Liver (tissue), 9 donors: Measurements from ENCODE around the gene SMTNL2. TPM values are rescaled to one million over a fixed set of nuclear protein-coding genes. Genes with fewer than 3 reads are reported as not detected.

Source experiments
- DNase-seq: peaks from one replicate; pipeline ENCODE4 v3.0.0-alpha.2; 2017; ENCODE audit warnings: low spot score
- H3K27ac ChIP-seq, 2 donors: one replicate each; pipeline ENCODE4 v1.7.0; 2013; ENCODE audit warnings: inconsistent platforms in 2 of 2, low read length in 2 of 2, control low read depth in 1 of 2, low read depth in 1 of 2, mild to moderate bottlenecking in 1 of 2
- H3K27me3 ChIP-seq, 4 donors: one replicate each; pipeline versions ENCODE4 v1.6.1 to v1.7.0; 2013; ENCODE audit warnings: low read length in 3 of 4, inconsistent platforms in 1 of 4, mild to moderate bottlenecking in 1 of 4, moderate library complexity in 1 of 4; ENCODE audit not compliant: control insufficient read depth in 4 of 4, insufficient read depth in 4 of 4
- H3K36me3 ChIP-seq, 4 donors: one replicate each; pipeline versions ENCODE4 v1.6.1 to v1.7.0; 2013; ENCODE audit warnings: low read length in 3 of 4, mild to moderate bottlenecking in 3 of 4, low read depth in 1 of 4, moderate library complexity in 1 of 4; ENCODE audit not compliant: control insufficient read depth in 4 of 4, insufficient read depth in 3 of 4
- H3K4me1 ChIP-seq, 4 donors: one replicate each; pipeline versions ENCODE4 v1.6.1 to v1.7.0; 2013; ENCODE audit warnings: low read length in 3 of 4, mild to moderate bottlenecking in 3 of 4, moderate library complexity in 1 of 4; ENCODE audit not compliant: control insufficient read depth in 4 of 4, insufficient read depth in 4 of 4
- H3K4me3 ChIP-seq, 3 donors: one replicate each; pipeline versions ENCODE4 v1.6.1 to v1.7.0; 2013; ENCODE audit warnings: low read length in 3 of 3, control low read depth in 1 of 3, low read depth in 1 of 3, mild to moderate bottlenecking in 1 of 3
- H3K9ac ChIP-seq, 2 donors: one replicate each; pipeline ENCODE4 v1.7.0; 2013; ENCODE audit warnings: low read length in 2 of 2, mild to moderate bottlenecking in 2 of 2, moderate library complexity in 2 of 2, control low read depth in 1 of 2, low read depth in 1 of 2
- H3K9me3 ChIP-seq, 4 donors: one replicate each; pipeline versions ENCODE4 v1.6.1 to v1.7.0; 2013; ENCODE audit warnings: low read length in 3 of 4; ENCODE audit not compliant: control insufficient read depth in 4 of 4
- ATF3 ChIP-seq: IDR thresholded peaks from 2 replicates; pipeline ENCODE4 v1.6.1; 2016; ENCODE audit warnings: antibody characterized with exemption
- EGR1 ChIP-seq, 2 donors: IDR thresholded peaks; 2 replicates each; pipeline ENCODE4 v1.6.1; 2016 to 2018; ENCODE audit warnings: antibody characterized with exemption in 2 of 2, low read depth in 2 of 2
- FOXA2 ChIP-seq: IDR thresholded peaks from 2 replicates; pipeline ENCODE4 v1.6.1; 2016; ENCODE audit warnings: antibody characterized with exemption
- GABPA ChIP-seq, 2 donors: IDR thresholded peaks in 1 of 2; conservative IDR thresholded peaks in 1 of 2; 2 replicates each; pipeline ENCODE4 v1.6.1; 2016; ENCODE audit warnings: antibody characterized with exemption in 2 of 2, mild to moderate bottlenecking in 1 of 2, moderate library complexity in 1 of 2
- HNF4A ChIP-seq, 2 donors: conservative IDR thresholded peaks; 2 replicates each; pipeline ENCODE4 v1.6.1; 2016; ENCODE audit warnings: antibody characterized with exemption in 2 of 2, mild to moderate bottlenecking in 2 of 2
- HNF4G ChIP-seq: IDR thresholded peaks from 2 replicates; pipeline ENCODE4 v1.6.1; 2016; ENCODE audit warnings: antibody characterized with exemption
- JUND ChIP-seq, 2 donors: IDR thresholded peaks; 2 replicates each; pipeline ENCODE4 v1.6.1; 2016; ENCODE audit warnings: antibody characterized with exemption in 2 of 2
- NR2F2 ChIP-seq: IDR thresholded peaks from 2 replicates; pipeline ENCODE4 v1.6.1; 2016; ENCODE audit warnings: antibody characterized with exemption
- RAD21 ChIP-seq, 2 donors: IDR thresholded peaks; 2 replicates each; pipeline ENCODE4 v1.6.1; 2016; ENCODE audit warnings: antibody characterized with exemption in 2 of 2, mild to moderate bottlenecking in 2 of 2
- RXRA ChIP-seq, 2 donors: IDR thresholded peaks; 2 replicates each; pipeline ENCODE4 v1.6.1; 2017 to 2018; ENCODE audit warnings: antibody characterized with exemption in 2 of 2, mild to moderate bottlenecking in 1 of 2
- SP1 ChIP-seq: IDR thresholded peaks from 2 replicates; pipeline ENCODE4 v1.6.1; 2018; ENCODE audit warnings: antibody characterized with exemption, mild to moderate bottlenecking
- TAF1 ChIP-seq: conservative IDR thresholded peaks from 2 replicates; pipeline ENCODE4 v1.6.1; 2016; ENCODE audit warnings: antibody characterized with exemption, mild to moderate bottlenecking
- YY1 ChIP-seq: IDR thresholded peaks from 2 replicates; pipeline ENCODE4 v1.6.1; 2016; ENCODE audit warnings: antibody characterized with exemption, mild to moderate bottlenecking
- WGBS: extraction: QIAGEN DNeasy Blood & Tissue Kit; methylation state at CpG from one replicate; pipeline ENCODE4 v1.1.7; 2013; 5-methylcytosine and 5-hydroxymethylcytosine counted together
- polyA plus RNA-seq, 2 donors: library from polyadenylated mRNA; stranded (reverse) in 1 of 2; unstranded in 1 of 2; fragments of 200-250 nt in 1 of 2; fragments of >200 nt in 1 of 2; fragmentation: Nextera tagmentation in 1 of 2; extraction: Ambion mirVana in 1 of 2; gene quantifications; one replicate each; pipeline versions ENCODE4 v1.2.1 to v1.2.3, GENCODE V29; 2013 to 2015
- total RNA-seq, 2 donors: library from RNA; depleted of rRNA; stranded (reverse); fragments of >200 nt; gene quantifications; one replicate each; pipeline ENCODE4 v1.2.3, GENCODE V29; 2014
- TF ChIP-seq, protein P1 (sequence below): IDR thresholded peaks from 2 replicates; pipeline ENCODE4 v1.6.1; 2016; ENCODE audit warnings: antibody characterized with exemption
- TF ChIP-seq, protein P2 (sequence below): fragments of 150-350 bp; IDR thresholded peaks from 2 replicates; pipeline ENCODE4 v1.5.1; 2017; ENCODE audit warnings: improper control_type of control experiment, low read depth, low read length; ENCODE audit not compliant: missing input control
- TF ChIP-seq, protein P3 (sequence below): IDR thresholded peaks from 2 replicates; pipeline ENCODE4 v1.6.1; 2016; ENCODE audit warnings: antibody characterized with exemption
- donor health status: healthy.
- donor health status: healthy.
- donor health status: healthy.
- donor health status: healthy.
- donor health status: healthy.

The SMTNL2 gene
- total and polyA plus RNA-seq, 4 donors = 0.13 to 0.29 TPM; not detected in 2

GRCh38 chr17:4558347-4558971 lies 25.9 kb upstream of the SMTNL2 start:
- Histone ChIP-seq H3K27ac (no peak overlapping the region), H3K9me3 (no peaks in the 10 kb centered on the region), H3K4me1 (peaks cover 2 to 25% (median 12%) of the 10 kb centered on the region in 4 donors), H3K27me3 (no peaks in the 10 kb centered on the region), H3K36me3 (peaks cover 0 to 3% (median 0%) of the 10 kb centered on the region in 4 donors), H3K4me3 (no peak overlapping the region), H3K9ac (no peak overlapping the region)
- 91% methylated on average over 24 of the region's 24 CpGs for WGBS
- DNase-seq = no peak
- TF ChIP-seq, protein P1, sequence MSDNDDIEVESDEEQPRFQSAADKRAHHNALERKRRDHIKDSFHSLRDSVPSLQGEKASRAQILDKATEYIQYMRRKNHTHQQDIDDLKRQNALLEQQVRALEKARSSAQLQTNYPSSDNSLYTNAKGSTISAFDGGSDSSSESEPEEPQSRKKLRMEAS = no peak
- TF ChIP-seq RAD21 (IDR thresholded peaks at IDR 0.05) (no peak), HNF4G (no peak), ATF3 (no peak), FOXA2 (no peak), JUND (IDR thresholded peaks at IDR 0.05) (no peak), EGR1 (IDR thresholded peaks at IDR 0.05; ENCODE audit: low read depth in 2 of 2) (no peak), NR2F2 (no peak), SP1 (no peak), GABPA (IDR thresholded peaks at IDR 0.05 in 1 of 2, conservative IDR thresholded peaks at IDR 0.05 in 1 of 2) (no peak), TAF1 (no peak)
- TF ChIP-seq, protein P2, sequence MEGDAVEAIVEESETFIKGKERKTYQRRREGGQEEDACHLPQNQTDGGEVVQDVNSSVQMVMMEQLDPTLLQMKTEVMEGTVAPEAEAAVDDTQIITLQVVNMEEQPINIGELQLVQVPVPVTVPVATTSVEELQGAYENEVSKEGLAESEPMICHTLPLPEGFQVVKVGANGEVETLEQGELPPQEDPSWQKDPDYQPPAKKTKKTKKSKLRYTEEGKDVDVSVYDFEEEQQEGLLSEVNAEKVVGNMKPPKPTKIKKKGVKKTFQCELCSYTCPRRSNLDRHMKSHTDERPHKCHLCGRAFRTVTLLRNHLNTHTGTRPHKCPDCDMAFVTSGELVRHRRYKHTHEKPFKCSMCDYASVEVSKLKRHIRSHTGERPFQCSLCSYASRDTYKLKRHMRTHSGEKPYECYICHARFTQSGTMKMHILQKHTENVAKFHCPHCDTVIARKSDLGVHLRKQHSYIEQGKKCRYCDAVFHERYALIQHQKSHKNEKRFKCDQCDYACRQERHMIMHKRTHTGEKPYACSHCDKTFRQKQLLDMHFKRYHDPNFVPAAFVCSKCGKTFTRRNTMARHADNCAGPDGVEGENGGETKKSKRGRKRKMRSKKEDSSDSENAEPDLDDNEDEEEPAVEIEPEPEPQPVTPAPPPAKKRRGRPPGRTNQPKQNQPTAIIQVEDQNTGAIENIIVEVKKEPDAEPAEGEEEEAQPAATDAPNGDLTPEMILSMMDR = no peak

DNA sequence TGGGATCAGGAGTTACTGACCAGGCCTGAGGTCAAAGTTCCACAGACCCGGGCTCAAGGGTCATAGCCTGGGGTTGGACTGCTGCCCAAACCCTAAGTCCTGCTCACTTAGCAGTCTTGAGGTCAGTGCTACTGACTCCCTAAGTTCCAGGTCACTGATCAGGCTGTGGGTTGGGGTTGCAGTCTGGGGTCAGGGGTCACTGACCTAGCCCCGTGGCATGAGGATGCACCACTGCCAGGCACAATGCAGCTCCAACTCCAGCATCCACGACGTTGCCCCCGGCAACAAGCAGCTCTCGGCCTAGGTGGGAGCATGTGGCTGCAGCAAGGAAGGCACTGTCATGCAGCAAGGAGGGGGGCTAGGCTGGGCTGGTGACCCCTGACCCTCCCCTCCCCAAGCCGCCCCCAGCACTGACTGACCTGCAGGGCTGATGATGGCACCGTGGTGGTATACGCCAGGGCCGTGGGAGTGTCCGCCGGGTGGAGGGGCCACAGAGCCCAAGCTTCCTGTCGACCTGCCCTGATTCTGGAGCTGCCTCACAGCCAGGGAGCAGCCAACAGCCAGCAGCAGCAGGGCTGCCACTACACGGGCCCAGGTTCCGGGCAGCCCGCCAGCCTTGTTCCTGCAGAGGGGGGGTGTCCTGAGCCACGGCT lies 25.1 kb upstream of the SMTNL2 start:
- no peaks in the 10 kb centered on the region for H3K27me3 ChIP-seq
- H3K9me3 ChIP-seq = no peaks in the 10 kb centered on the region
- no peak for DNase-seq
- no peak overlapping the region for H3K27ac ChIP-seq
- no peak overlapping the region for H3K4me3 ChIP-seq
- no peaks in the 10 kb centered on the region for H3K36me3 ChIP-seq
- TF ChIP-seq TAF1 = no peak
- TF ChIP-seq NR2F2 = peak; percentile 67
- no peak for TF ChIP-seq YY1
- TF ChIP-seq, protein P3, sequence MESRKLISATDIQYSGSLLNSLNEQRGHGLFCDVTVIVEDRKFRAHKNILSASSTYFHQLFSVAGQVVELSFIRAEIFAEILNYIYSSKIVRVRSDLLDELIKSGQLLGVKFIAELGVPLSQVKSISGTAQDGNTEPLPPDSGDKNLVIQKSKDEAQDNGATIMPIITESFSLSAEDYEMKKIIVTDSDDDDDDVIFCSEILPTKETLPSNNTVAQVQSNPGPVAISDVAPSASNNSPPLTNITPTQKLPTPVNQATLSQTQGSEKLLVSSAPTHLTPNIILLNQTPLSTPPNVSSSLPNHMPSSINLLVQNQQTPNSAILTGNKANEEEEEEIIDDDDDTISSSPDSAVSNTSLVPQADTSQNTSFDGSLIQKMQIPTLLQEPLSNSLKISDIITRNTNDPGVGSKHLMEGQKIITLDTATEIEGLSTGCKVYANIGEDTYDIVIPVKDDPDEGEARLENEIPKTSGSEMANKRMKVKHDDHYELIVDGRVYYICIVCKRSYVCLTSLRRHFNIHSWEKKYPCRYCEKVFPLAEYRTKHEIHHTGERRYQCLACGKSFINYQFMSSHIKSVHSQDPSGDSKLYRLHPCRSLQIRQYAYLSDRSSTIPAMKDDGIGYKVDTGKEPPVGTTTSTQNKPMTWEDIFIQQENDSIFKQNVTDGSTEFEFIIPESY = no peak
- TF ChIP-seq HNF4A (conservative IDR thresholded peaks at IDR 0.05) = peak; percentile 44 to 82
- TF ChIP-seq RXRA (IDR thresholded peaks at IDR 0.05) = peak; percentile 5 to 68
- 63% methylated on average over 17 of the region's 17 CpGs for WGBS
- no peak overlapping the region for H3K9ac ChIP-seq
- peaks cover 2 to 17% (median 9%) of the 10 kb centered on the region in 4 donors for H3K4me1 ChIP-seq
